GM23338 (cell line): ENCODE measurements around the gene MYO9A. TPM values are rescaled to one million over a fixed set of nuclear protein-coding genes. Genes with fewer than 3 reads are reported as not detected.

Source experiments
- ATAC-seq: fragments of 200-7000 bp; cut with Tn5 transposase; 3 replicates; pipeline ENCODE4 v1.9.1; 2020
- DNase-seq: peaks from one replicate; pipeline ENCODE4 v3.0.0-alpha.2; 2015; ENCODE audit warnings: low spot score
- H2AFZ ChIP-seq: fragments of 200-600 bp; sonication (generic); 2 replicates; pipeline ENCODE4 v1.8.0; 2016; ENCODE audit warnings: antibody characterized with exemption, mild to moderate bottlenecking, moderate library complexity
- H3F3A ChIP-seq: fragments of 200-600 bp; sonication (generic); replicated peaks from 2 replicates; pipeline ENCODE4 v1.8.0; 2017; ENCODE audit warnings: antibody characterized with exemption, mixed run types, low read depth
- H3K27ac ChIP-seq: fragments of 200-600 bp; sonication (generic); 2 replicates; pipeline ENCODE4 v1.6.1; 2016; ENCODE audit warnings: low read depth
- H3K27me3 ChIP-seq: fragments of 200-600 bp; sonication (generic); 2 replicates; pipeline ENCODE4 v1.8.0; 2016; ENCODE audit warnings: mild to moderate bottlenecking, mixed run types, moderate library complexity; ENCODE audit not compliant: insufficient read depth
- H3K36me3 ChIP-seq: fragments of 200-600 bp; sonication (generic); 2 replicates; pipeline ENCODE4 v1.8.0; 2016; ENCODE audit warnings: mild to moderate bottlenecking; ENCODE audit not compliant: insufficient read depth
- H3K4me1 ChIP-seq: fragments of 200-600 bp; sonication (generic); 2 replicates; pipeline ENCODE4 v1.8.0; 2016; ENCODE audit warnings: mild to moderate bottlenecking, moderate library complexity; ENCODE audit not compliant: insufficient read depth
- H3K4me2 ChIP-seq: fragments of 200-600 bp; sonication (generic); 2 replicates; pipeline ENCODE4 v1.7.1; 2017; ENCODE audit warnings: mixed run types
- H3K4me3 ChIP-seq: fragments of 200-600 bp; sonication (generic); 2 replicates; pipeline ENCODE4 v1.6.1; 2016; ENCODE audit warnings: mixed run types
- H3K79me2 ChIP-seq: fragments of 200-600 bp; sonication (generic); replicated peaks from 2 replicates; pipeline ENCODE4 v1.8.0; 2017; ENCODE audit warnings: mild to moderate bottlenecking; ENCODE audit not compliant: insufficient read depth
- H3K9me2 ChIP-seq: fragments of 200-600 bp; sonication (generic); 2 replicates; pipeline ENCODE4 v1.8.0; 2017; ENCODE audit not compliant: insufficient read depth
- H4K20me1 ChIP-seq: fragments of 200-600 bp; sonication (generic); replicated peaks from 2 replicates; pipeline ENCODE4 v1.8.0; 2017; ENCODE audit warnings: mild to moderate bottlenecking; ENCODE audit not compliant: insufficient read depth
- H3K27ac Mint-ChIP-seq: 2 replicates; pipeline ENCODE4 v1.8.0; 2020; ENCODE audit warnings: inconsistent platforms, mild to moderate bottlenecking, moderate library complexity, mixed read lengths
- H3K27me3 Mint-ChIP-seq: 3 replicates; pipeline ENCODE4 v1.8.0; 2022; ENCODE audit warnings: low read depth, mild to moderate bottlenecking, moderate library complexity, mixed read lengths, inconsistent platforms; ENCODE audit not compliant: insufficient read depth, poor library complexity
- H3K36me3 Mint-ChIP-seq: 3 replicates; pipeline ENCODE4 v1.8.0; 2021; ENCODE audit warnings: low read depth, mild to moderate bottlenecking, inconsistent platforms, moderate library complexity, mixed read lengths
- H3K4me1 Mint-ChIP-seq: 3 replicates; pipeline ENCODE4 v1.8.0; 2020; ENCODE audit warnings: mild to moderate bottlenecking, inconsistent platforms, mixed read lengths
- H3K4me3 Mint-ChIP-seq: 3 replicates; pipeline ENCODE4 v1.8.0; 2021; ENCODE audit warnings: moderate library complexity, mild to moderate bottlenecking, inconsistent platforms, mixed read lengths
- H3K9me3 Mint-ChIP-seq: 3 replicates; pipeline ENCODE4 v1.8.0; 2020; ENCODE audit warnings: moderate library complexity, mild to moderate bottlenecking, inconsistent platforms, mixed read lengths
- CREB1 ChIP-seq: fragments of 250-450 bp; sonication (Bioruptor Pico); IDR thresholded peaks from 2 replicates; pipeline ENCODE4 v1.5.0; 2020; ENCODE audit warnings: low read depth, mild to moderate bottlenecking, moderate library complexity
- EZH2phosphoT487 ChIP-seq: fragments of 200-600 bp; sonication (generic); IDR thresholded peaks from one replicate; pipeline ENCODE4 v1.8.1; 2018; ENCODE audit warnings: antibody characterized with exemption; ENCODE audit not compliant: unreplicated experiment
- JUNB ChIP-seq: IDR thresholded peaks from one replicate; pipeline ENCODE4 v1.6.1; 2016; ENCODE audit warnings: antibody characterized with exemption; ENCODE audit not compliant: unreplicated experiment
- POLR2AphosphoS5 ChIP-seq: IDR thresholded peaks from 2 replicates; pipeline ENCODE4 v1.6.1; 2016; ENCODE audit warnings: antibody characterized with exemption, low read depth
- STAT1 ChIP-seq: IDR thresholded peaks from one replicate; pipeline ENCODE4 v1.6.1; 2016; ENCODE audit warnings: antibody characterized with exemption; ENCODE audit not compliant: unreplicated experiment
- ZNF114 ChIP-seq: fragments of 250-450 bp; sonication (Bioruptor Pico); IDR thresholded peaks from 2 replicates; pipeline ENCODE4 v1.5.0; 2020; ENCODE audit warnings: mild to moderate bottlenecking, moderate library complexity
- polyA plus RNA-seq: library from polyadenylated mRNA; unstranded; fragments of >200 nt; fragmentation: Nextera tagmentation; extraction: Ambion mirVana; gene quantifications from 2 replicates; pipeline ENCODE4 v1.2.1, GENCODE V29; 2016
- total RNA-seq: library from RNA; depleted of rRNA; stranded (reverse); fragments of >200 nt; shearing (Covaris generic); gene quantifications from 2 replicates; pipeline ENCODE4 v1.2.3, GENCODE V29; 2014
- TF ChIP-seq, protein P1 (sequence below): IDR thresholded peaks from one replicate; pipeline ENCODE4 v1.6.1; 2018; ENCODE audit warnings: antibody characterized with exemption; ENCODE audit not compliant: unreplicated experiment
- TF ChIP-seq, protein P2 (sequence below): IDR thresholded peaks from 2 replicates; pipeline ENCODE4 v1.6.1; 2016; ENCODE audit warnings: antibody characterized with exemption

Gene MYO9A
- total and polyA plus RNA-seq, 2 experiments from 2014 or later = 11.6 to 32.8 TPM

DNA sequence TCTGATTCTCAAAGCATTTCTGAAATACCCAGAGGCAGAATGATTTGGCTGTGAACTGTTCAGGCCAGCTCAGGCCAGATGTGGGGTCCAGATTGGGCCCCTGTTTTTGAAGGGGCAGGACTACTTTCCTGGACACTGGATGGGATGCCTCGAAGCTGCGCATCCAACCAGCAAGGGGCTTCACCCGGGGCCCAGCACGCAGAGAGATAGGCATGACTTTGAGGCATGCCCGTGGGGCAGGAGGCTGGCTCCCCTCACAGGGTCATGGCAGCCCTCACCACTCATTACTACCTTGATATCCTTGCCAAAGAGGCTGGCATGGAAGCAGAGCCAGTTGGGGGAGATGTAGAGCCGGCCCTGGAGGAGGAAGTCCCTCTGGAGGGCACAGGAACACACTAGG lies 49.5 kb upstream of the MYO9A start (continued):
- TF ChIP-seq, protein P1, sequence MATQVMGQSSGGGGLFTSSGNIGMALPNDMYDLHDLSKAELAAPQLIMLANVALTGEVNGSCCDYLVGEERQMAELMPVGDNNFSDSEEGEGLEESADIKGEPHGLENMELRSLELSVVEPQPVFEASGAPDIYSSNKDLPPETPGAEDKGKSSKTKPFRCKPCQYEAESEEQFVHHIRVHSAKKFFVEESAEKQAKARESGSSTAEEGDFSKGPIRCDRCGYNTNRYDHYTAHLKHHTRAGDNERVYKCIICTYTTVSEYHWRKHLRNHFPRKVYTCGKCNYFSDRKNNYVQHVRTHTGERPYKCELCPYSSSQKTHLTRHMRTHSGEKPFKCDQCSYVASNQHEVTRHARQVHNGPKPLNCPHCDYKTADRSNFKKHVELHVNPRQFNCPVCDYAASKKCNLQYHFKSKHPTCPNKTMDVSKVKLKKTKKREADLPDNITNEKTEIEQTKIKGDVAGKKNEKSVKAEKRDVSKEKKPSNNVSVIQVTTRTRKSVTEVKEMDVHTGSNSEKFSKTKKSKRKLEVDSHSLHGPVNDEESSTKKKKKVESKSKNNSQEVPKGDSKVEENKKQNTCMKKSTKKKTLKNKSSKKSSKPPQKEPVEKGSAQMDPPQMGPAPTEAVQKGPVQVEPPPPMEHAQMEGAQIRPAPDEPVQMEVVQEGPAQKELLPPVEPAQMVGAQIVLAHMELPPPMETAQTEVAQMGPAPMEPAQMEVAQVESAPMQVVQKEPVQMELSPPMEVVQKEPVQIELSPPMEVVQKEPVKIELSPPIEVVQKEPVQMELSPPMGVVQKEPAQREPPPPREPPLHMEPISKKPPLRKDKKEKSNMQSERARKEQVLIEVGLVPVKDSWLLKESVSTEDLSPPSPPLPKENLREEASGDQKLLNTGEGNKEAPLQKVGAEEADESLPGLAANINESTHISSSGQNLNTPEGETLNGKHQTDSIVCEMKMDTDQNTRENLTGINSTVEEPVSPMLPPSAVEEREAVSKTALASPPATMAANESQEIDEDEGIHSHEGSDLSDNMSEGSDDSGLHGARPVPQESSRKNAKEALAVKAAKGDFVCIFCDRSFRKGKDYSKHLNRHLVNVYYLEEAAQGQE = no peak

DNA sequence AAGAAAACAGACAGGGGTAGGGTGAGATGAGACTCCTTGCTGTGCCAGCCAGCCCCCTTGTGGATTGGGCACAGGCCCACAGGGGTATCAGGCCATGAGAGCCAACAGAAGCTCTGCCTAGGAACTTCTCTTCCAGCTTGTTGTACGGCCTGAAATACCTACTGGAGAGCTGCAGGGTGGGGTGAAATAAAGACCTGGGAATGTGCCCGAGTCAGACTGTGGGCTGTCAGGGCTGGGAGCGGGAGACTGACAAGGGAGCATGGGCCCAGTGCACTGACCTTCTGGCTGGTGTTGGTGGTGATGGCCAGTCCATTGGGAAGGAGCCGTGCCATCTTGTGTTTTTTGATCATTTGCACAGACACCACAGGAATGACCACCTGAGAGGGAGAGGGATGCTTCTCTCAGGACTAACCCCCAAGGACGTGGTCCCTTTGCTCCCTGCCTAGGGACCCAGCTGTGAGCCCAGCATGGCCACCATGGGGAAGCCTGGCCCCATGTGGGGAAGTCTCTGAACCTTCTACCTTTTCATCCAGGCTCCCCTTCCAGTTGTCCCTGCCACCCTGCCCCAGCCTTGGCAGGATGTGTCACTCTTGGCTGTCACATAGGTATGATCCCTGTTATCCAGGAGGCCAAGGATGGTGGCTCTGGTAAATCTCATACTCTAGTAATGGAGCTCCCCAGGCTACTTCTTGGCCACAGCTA lies 48.9 kb upstream of the MYO9A start:
- Histone ChIP-seq H3K36me3 (no peaks in the 10 kb centered on the region), H3K4me3 (no peak overlapping the region), H3K9me2 (0 out of 2 replicates have a peak, but pooled peaks cover 4% of the 10 kb centered on the region), H3K27ac (no peak overlapping the region), H4K20me1 (no peaks in the 10 kb centered on the region), H3K79me2 (no peaks in the 10 kb centered on the region), H3K4me1 (no peaks in the 10 kb centered on the region), H3K27me3 (no peaks in the 10 kb centered on the region), H3K4me2 (no peak overlapping the region), H2AFZ (no peak overlapping the region), H3F3A (no peaks in the 10 kb centered on the region)
- no peak for DNase-seq
- Mint-ChIP-seq H3K9me3 (no peaks in the 10 kb centered on the region), H3K4me1 (peaks cover 7% of the 10 kb centered on the region), H3K27ac (no peak overlapping the region), H3K4me3 (no peak overlapping the region), H3K27me3 (peaks cover 4% of the 10 kb centered on the region), H3K36me3 (no peaks in the 10 kb centered on the region)
- no peak for ATAC-seq
- no peak for TF ChIP-seq JUNB
- no peak for TF ChIP-seq EZH2phosphoT487
- TF ChIP-seq ZNF114 = no peak
- no peak for TF ChIP-seq STAT1
- TF ChIP-seq, protein P2, sequence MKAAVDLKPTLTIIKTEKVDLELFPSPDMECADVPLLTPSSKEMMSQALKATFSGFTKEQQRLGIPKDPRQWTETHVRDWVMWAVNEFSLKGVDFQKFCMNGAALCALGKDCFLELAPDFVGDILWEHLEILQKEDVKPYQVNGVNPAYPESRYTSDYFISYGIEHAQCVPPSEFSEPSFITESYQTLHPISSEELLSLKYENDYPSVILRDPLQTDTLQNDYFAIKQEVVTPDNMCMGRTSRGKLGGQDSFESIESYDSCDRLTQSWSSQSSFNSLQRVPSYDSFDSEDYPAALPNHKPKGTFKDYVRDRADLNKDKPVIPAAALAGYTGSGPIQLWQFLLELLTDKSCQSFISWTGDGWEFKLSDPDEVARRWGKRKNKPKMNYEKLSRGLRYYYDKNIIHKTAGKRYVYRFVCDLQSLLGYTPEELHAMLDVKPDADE = no peak
- no peak for TF ChIP-seq POLR2AphosphoS5
- TF ChIP-seq, protein P1 = no peak
- no peak for TF ChIP-seq CREB1 (CRISPR knock-in tag)
